Ectodermal cell (in vitro differentiated cells): ENCODE data around the gene PROSER2.

Source experiments
- H3K27ac ChIP-seq: 2 replicates; pipeline ENCODE4 v1.7.0; 2013; ENCODE audit warnings: mild to moderate bottlenecking, low read depth, low read length; ENCODE audit not compliant: insufficient read depth, poor library complexity, severe bottlenecking
- H3K27me3 ChIP-seq: 2 replicates; pipeline ENCODE4 v1.7.0; 2013; ENCODE audit warnings: mild to moderate bottlenecking, low read length; ENCODE audit not compliant: insufficient read depth, control insufficient read depth, poor library complexity, severe bottlenecking
- H3K36me3 ChIP-seq: one replicate; pipeline ENCODE4 v1.7.0; 2013; ENCODE audit warnings: low read length; ENCODE audit not compliant: control insufficient read depth, insufficient read depth
- H3K4me1 ChIP-seq: one replicate; pipeline ENCODE4 v1.7.0; 2013; ENCODE audit warnings: low read length; ENCODE audit not compliant: control insufficient read depth, insufficient read depth
- H3K4me3 ChIP-seq: 2 replicates; pipeline ENCODE4 v1.7.0; 2013; ENCODE audit warnings: low read depth, low read length, control low read depth; ENCODE audit not compliant: insufficient read depth
- H3K9me3 ChIP-seq: 2 replicates; pipeline ENCODE4 v1.7.0; 2013; ENCODE audit warnings: mild to moderate bottlenecking, low read length, moderate library complexity; ENCODE audit not compliant: control insufficient read depth
- WGBS, 2 experiments: methylation state at CpG; one replicate each; pipeline ENCODE4 v1.1.7; 2013; ENCODE audit warnings: missing lambda C conversion rate in 2 of 2; 5-methylcytosine and 5-hydroxymethylcytosine counted together

Gene PROSER2

DNA sequence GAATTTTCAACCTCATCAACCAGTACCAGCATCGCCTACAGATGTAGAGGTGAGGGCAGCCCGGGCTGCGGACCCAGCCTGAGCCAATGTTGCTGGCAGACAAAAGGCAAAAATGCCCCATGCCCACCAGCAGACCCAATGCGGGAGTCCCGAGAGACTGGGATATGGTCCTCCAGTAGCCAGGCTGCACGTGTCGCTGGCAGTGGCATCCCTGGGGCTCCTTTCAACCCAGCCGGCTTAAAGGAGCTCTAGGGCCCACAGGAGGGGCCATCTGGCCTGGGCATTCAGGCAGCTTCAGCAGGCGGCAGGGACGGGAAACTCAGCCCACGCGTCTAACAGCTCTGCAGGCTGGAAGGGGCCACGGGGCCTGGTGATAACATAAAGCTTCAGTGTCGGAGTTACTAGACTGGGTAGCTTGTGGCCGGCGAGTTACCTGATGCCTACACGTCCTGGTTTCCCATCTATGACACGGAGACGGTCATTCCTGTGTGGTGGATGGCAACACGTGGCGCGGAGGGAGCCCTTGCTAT lies 70.7 kb downstream of the PROSER2 start:
- Histone ChIP-seq H3K4me3 (no peak overlapping the region), H3K4me1 (no peaks in the 10 kb centered on the region), H3K27ac (no peak overlapping the region), H3K36me3 (no peaks in the 10 kb centered on the region), H3K9me3 (no peaks in the 10 kb centered on the region), H3K27me3 (no peaks in the 10 kb centered on the region)
- WGBS, 2 experiments: 86 to 87% methylated on average over 22 of the region's 22 CpGs

DNA sequence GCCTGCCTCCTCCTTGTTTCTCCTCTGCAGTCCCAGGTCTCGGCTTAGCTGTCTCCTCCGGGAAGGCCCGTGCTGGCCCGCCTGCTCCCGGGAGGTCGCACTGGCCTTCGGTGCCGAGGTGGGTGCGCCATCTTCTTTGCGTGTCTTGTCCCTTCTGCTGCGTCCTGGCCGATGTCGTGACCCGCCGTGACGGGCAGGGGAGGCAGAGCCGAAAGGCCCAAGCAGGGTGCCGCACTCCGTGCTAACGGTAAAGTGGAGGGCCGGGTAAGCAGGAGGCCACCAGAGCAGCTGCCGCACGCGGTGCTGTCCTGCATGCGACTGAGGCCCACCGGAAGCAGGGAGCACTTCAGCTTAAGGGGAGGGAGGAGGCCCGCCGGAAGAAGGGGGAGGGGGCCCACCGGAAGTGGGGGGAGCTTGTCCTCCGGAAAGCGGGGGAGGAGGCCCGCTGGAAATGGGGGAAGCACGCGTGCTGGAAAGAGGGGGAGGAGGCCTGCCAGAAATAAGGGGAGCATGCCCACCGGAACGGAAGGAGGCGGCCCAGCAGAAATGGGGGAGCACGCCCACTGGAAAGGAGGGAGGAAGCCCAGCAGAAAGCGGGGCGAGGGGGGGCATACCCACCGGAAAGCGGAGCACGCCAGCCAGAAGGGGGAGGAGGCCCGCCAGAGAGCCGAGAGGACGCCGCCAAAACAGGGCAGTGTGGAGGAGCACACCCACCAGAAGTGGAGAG lies 71.4 kb downstream of the PROSER2 start:
- Histone ChIP-seq H3K4me1 (no peaks in the 10 kb centered on the region), H3K9me3 (no peaks in the 10 kb centered on the region), H3K4me3 (no peak overlapping the region), H3K27ac (no peak overlapping the region), H3K27me3 (no peaks in the 10 kb centered on the region), H3K36me3 (no peaks in the 10 kb centered on the region)
- 90 to 91% methylated on average over 47 of the region's 47 CpGs for WGBS, 2 experiments

DNA sequence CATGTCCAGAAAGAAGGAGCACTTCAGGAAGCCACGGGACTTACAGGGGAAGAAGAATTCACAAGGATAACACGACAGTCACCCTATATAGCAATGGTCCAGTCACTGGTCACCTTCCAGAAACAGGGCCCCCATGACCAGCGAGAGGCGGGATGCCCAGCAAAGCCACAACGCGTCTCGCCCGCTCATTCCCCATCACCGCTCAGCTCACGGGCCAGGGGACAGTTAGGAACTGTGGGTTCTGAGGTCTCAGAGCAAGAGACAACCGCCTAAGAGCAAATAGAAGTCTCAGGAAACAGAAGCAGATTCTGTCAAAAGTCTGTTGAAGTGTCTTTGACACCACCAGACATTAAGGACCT lies 71.9 kb downstream of the PROSER2 start:
- H3K4me1 ChIP-seq: no peaks in the 10 kb centered on the region
- no peaks in the 10 kb centered on the region for H3K27me3 ChIP-seq
- H3K9me3 ChIP-seq: no peaks in the 10 kb centered on the region
- H3K4me3 ChIP-seq: no peak overlapping the region
- WGBS, 2 experiments: 96 to 97% methylated on average over 11 of the region's 11 CpGs
- no peak overlapping the region for H3K27ac ChIP-seq
- no peaks in the 10 kb centered on the region for H3K36me3 ChIP-seq

DNA sequence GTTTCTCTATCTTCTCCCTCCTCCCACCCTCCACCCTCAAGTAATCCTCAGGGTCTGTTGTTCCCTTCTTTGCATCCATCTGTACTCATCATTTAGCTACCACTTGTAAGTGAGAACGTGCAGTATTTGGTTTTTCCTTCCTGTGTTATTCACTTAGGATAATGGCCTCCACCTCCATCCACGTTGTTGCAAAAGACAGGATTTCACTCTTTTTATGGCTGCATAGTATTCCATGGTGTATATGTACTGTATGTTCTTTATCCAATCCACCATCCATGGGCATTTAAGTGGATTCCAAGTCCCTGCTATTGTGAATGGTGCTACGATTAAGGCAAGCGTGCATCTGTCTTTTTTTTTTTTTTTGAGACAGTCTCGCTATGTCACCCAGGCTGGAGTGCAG lies 72.4 kb downstream of the PROSER2 start:
- 86 to 95% methylated on average over 5 of the region's 5 CpGs for WGBS, 2 experiments
- Histone ChIP-seq H3K36me3 (no peaks in the 10 kb centered on the region), H3K27ac (no peak overlapping the region), H3K9me3 (no peaks in the 10 kb centered on the region), H3K4me1 (no peaks in the 10 kb centered on the region), H3K4me3 (no peak overlapping the region), H3K27me3 (no peaks in the 10 kb centered on the region)

DNA sequence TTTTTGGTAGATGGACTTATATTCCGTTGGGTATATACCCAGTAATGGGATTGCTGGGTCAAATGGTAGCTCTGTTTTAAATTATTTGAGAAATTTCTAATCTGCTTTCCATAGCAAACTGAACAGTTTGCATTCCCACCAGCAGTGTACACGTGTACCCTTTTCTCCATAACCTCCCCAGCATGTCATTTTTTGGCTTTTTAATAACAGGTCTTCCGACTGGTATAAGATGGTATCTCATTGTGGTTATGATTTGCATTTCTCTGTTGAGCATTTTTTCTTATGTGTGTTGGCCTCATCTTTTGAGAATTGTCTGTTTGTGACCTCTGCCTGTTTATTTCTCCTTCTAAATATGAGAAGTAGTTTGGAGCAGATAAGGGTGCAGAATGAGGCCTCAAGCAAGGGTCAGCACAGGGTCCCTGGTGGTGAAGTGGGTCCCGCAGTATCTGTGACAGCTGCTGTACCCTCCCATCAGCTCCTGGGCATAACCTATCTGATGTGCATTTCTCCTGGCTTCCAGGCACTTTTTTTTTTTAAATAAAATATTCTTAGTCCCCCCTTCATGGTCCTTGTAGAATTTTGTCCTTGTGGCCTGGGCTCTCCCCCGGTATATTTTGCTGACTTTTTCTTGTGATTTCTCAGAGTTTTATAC lies 73.5 kb downstream of the PROSER2 start:
- H3K9me3 ChIP-seq: no peaks in the 10 kb centered on the region
- WGBS, 2 experiments: 93 to 95% methylated on average over 4 to 5 of the region's 5 CpGs
- H3K36me3 ChIP-seq: no peaks in the 10 kb centered on the region
- H3K27ac ChIP-seq: no peak overlapping the region
- no peak overlapping the region for H3K4me3 ChIP-seq
- no peaks in the 10 kb centered on the region for H3K27me3 ChIP-seq
- H3K4me1 ChIP-seq: no peaks in the 10 kb centered on the region

DNA sequence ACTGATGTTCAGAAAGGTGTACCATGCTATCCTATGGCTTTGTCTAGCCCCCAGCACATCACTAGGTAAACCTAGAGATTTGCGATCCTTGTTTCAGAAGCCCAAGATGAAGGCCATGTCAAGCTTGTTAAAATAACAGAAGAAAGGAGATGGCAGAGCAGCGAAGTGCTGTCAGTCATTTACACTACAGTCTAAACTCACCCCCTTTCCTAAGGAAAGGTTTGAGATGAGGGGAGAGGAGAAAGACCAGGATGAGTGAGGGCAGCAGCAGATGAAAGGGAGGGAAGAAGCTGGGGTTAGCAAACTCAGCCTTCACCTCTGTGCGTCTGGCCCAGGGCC lies 74.8 kb downstream of the PROSER2 start:
- Histone ChIP-seq H3K4me1 (no peaks in the 10 kb centered on the region), H3K27me3 (no peaks in the 10 kb centered on the region), H3K36me3 (no peaks in the 10 kb centered on the region), H3K4me3 (no peak overlapping the region), H3K27ac (no peak overlapping the region), H3K9me3 (no peaks in the 10 kb centered on the region)
- WGBS, 2 experiments: 91 to 93% methylated on average over 3 of the region's 3 CpGs

DNA sequence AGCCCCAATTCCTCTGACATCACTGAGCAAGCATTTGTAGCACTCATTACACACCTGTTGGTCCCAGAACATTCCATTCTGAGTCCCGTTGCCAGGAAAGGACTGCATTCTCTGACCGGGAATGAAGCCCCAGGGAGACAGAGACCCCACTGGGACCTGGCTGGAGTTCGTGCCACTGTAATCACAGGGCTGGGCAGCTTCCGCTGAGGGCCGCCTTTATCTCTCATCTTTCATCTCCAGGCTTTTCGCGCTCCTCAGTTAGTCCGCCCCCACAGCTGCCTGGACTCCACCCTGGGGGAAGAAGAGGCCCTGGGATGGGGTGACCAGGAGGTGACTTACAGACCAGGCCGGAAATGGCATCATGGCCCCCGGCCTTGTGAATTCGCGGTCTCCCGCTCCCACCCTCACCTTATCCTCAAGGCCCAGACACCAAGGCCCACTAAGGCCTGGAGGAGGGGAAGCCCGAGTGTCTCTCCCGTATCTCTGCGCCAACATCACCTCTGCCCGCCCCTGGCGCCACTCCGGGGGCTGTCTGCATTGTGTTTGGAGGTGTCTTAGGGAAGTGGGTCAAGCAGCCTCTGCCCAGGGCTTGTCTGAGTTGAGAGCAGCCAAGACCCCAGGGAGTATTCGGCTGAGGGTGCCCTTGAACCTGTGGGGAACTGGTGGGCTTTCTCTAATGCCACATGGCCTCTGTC lies 75.4 kb downstream of the PROSER2 start:
- no peaks in the 10 kb centered on the region for H3K27me3 ChIP-seq
- 84 to 87% methylated on average over 20 of the region's 20 CpGs for WGBS, 2 experiments
- H3K9me3 ChIP-seq: no peaks in the 10 kb centered on the region
- no peaks in the 10 kb centered on the region for H3K4me1 ChIP-seq
- no peak overlapping the region for H3K27ac ChIP-seq
- no peaks in the 10 kb centered on the region for H3K36me3 ChIP-seq
- no peak overlapping the region for H3K4me3 ChIP-seq

DNA sequence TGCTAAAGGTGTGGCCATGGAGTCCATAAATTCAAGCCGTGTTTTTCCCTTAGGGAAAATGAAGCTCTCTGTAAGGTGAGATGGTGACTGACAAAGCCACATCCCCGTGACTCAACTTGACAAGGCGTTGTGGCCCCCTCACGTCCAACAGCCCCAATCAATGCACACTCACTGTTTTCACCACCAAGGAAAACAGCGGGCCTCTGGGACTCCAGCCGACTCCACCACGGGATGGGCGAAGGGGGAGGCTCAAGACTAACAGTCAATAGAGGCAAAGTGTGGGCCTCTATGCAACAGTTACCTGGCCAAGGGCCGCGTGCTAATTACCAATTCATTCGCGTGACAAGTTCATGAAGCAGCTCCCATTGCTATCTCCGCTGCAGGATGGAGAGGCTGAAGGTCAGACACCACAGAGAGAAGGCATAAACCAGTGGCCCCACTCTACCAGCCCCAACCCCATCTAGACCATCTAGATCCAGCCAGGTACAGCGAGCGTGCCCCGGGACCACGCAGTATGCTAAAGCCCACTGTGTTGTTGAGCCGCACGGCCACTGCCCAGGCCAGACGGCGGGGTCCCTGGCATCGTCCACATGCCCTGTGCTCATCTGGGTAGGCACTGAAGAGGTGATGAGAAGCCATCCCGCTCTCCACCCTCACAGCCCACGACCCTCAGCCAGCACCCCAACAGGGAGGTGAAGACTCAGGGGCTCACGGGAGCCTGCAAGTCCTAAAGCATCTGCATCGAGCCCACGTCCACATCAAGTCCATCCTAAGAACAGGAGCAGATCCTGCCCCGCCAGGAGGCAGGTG lies 76.1 kb downstream of the PROSER2 start:
- H3K27ac ChIP-seq: no peak overlapping the region
- H3K4me3 ChIP-seq: no peak overlapping the region
- no peaks in the 10 kb centered on the region for H3K27me3 ChIP-seq
- no peaks in the 10 kb centered on the region for H3K4me1 ChIP-seq
- H3K9me3 ChIP-seq: no peaks in the 10 kb centered on the region
- no peaks in the 10 kb centered on the region for H3K36me3 ChIP-seq
- 91 to 93% methylated on average over 28 of the region's 28 CpGs for WGBS, 2 experiments

DNA sequence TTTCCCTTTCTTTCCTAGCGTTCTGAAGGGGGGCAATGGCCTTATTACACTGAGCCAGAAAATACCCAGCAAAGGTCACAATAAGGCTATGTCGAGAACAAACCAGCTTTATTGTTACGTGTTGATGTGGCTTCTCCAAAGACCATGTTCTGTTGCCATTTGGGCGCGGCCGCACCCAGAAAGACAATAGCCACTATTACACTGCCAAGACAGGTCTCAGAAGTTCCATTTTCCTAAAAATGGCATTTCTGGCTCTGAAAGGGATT lies 77.8 kb downstream of the PROSER2 start:
- H3K27me3 ChIP-seq: no peaks in the 10 kb centered on the region
- no peaks in the 10 kb centered on the region for H3K9me3 ChIP-seq
- H3K4me1 ChIP-seq: no peaks in the 10 kb centered on the region
- H3K27ac ChIP-seq: no peak overlapping the region
- 94% methylated on average over 6 of the region's 6 CpGs for WGBS, 2 experiments
- H3K4me3 ChIP-seq: no peak overlapping the region
- H3K36me3 ChIP-seq: no peaks in the 10 kb centered on the region

DNA sequence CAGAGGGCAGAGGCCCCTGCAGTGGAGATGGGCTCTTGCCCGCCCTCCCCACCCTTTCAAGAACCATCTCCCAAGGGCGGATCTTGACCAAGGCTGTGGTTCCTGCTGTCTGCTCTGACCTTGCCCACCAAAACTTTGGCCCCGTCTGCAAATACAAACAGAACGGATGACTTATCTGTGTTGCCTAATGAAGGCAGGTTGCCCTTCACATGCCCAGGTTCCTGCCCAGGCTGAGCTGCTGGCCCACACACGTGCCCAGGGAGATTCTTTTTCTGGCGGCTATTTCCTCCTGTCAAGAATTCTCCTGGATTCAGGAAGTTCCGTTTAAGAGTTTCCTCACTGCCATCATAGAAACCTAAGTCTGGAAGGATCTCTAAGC lies 78.3 kb downstream of the PROSER2 start:
- no peaks in the 10 kb centered on the region for H3K27me3 ChIP-seq
- H3K4me3 ChIP-seq: no peak overlapping the region
- no peaks in the 10 kb centered on the region for H3K36me3 ChIP-seq
- no peaks in the 10 kb centered on the region for H3K4me1 ChIP-seq
- WGBS, 2 experiments: 84 to 87% methylated on average over 7 of the region's 7 CpGs
- H3K27ac ChIP-seq: no peak overlapping the region
- H3K9me3 ChIP-seq: no peaks in the 10 kb centered on the region
